K562 (cell line): ENCODE results near the gene CLSTN1. TPM values are rescaled to one million over a fixed set of nuclear protein-coding genes. Genes with fewer than 3 reads are reported as not detected.

ENCODE experiments used
- ASH1L ChIP-seq: fragments of 450-650 bp; IDR thresholded peaks from 2 replicates; pipeline ENCODE4 v1.6.1; 2018; ENCODE audit warnings: borderline replicate concordance, mild to moderate bottlenecking, low read depth; ENCODE audit not compliant: partially characterized antibody
- CEBPG ChIP-seq, 3 experiments: fragments of 200-800 bp in 1 of 3; sonication (Bioruptor generic) in 1 of 3; sonication (generic) in 1 of 3; formaldehyde crosslinking in 1 of 3; IDR thresholded peaks in 2 of 3; conservative IDR thresholded peaks in 1 of 3; 2 replicates each; pipeline versions ENCODE4 v1.6.1 to v1.8.0; 2016 to 2022; ENCODE audit warnings: missing compliant biosample characterization in 2 of 3, missing genetic modification characterization in 2 of 3, mild to moderate bottlenecking in 1 of 3, missing genetic modification reagents in 1 of 3
- CHCHD3 ChIP-seq: fragments of 250-450 bp; sonication (Bioruptor Pico); IDR thresholded peaks from 2 replicates; pipeline ENCODE4 v2.1.2; 2022; ENCODE audit warnings: mild to moderate bottlenecking
- ELF1 ChIP-seq: fragments of 200-800 bp; sonication (Bioruptor generic); IDR thresholded peaks from 2 replicates; pipeline ENCODE4 v1.6.1; 2016; ENCODE audit warnings: missing genetic modification characterization, missing compliant biosample characterization
- ELF2 ChIP-seq: fragments of 250-450 bp; sonication (Bioruptor Pico); IDR thresholded peaks from 2 replicates; pipeline ENCODE4 v1.5.0; 2021; ENCODE audit warnings: mild to moderate bottlenecking
- IFI16 ChIP-seq: fragments of 250-450 bp; sonication (Bioruptor Pico); IDR thresholded peaks from 2 replicates; pipeline ENCODE4 v2.1.2; 2022; ENCODE audit warnings: mild to moderate bottlenecking, inconsistent platforms
- IRF2 ChIP-seq: sonication (generic); formaldehyde crosslinking; IDR thresholded peaks from 2 replicates; pipeline ENCODE4 v1.8.1; 2022; ENCODE audit warnings: mild to moderate bottlenecking, missing genetic modification reagents
- NFIC ChIP-seq: fragments of 450-650 bp; IDR thresholded peaks from 2 replicates; pipeline ENCODE4 v1.6.1; 2017; ENCODE audit warnings: mild to moderate bottlenecking, inconsistent platforms
- PATZ1 ChIP-seq: fragments of 250-450 bp; sonication (Bioruptor Pico); IDR thresholded peaks from 2 replicates; pipeline ENCODE4 v1.5.0; 2020; ENCODE audit warnings: mild to moderate bottlenecking, borderline replicate concordance
- PCBP1 ChIP-seq: fragments of 200-400 bp; formaldehyde crosslinking; IDR thresholded peaks from 2 replicates; pipeline ENCODE4 v1.6.1; 2018; ENCODE audit warnings: mild to moderate bottlenecking, low read depth, low read length; ENCODE audit not compliant: poor library complexity, severe bottlenecking
- PCBP2 ChIP-seq: fragments of 200-400 bp; formaldehyde crosslinking; IDR thresholded peaks from 2 replicates; pipeline ENCODE4 v1.6.1; 2018; ENCODE audit warnings: low read length, low read depth, mild to moderate bottlenecking, moderate library complexity; ENCODE audit not compliant: poor library complexity, severe bottlenecking
- PHF21A ChIP-seq: fragments of 450-650 bp; IDR thresholded peaks from 2 replicates; pipeline ENCODE4 v1.6.1; 2017; ENCODE audit warnings: low read depth, borderline replicate concordance
- RB1 ChIP-seq: fragments of 450-650 bp; IDR thresholded peaks from 2 replicates; pipeline ENCODE4 v1.6.1; 2017; ENCODE audit warnings: low read depth, mild to moderate bottlenecking
- RBBP5 ChIP-seq: fragments of 200-600 bp; sonication (generic); IDR thresholded peaks from 2 replicates; pipeline ENCODE4 v1.6.1; 2012; ENCODE audit warnings: borderline replicate concordance, mild to moderate bottlenecking, low read length, control low read depth, inconsistent platforms; ENCODE audit not compliant: insufficient read depth, poor library complexity, severe bottlenecking
- RBM14 ChIP-seq: fragments of 200-400 bp; formaldehyde crosslinking; IDR thresholded peaks from 2 replicates; pipeline ENCODE4 v1.6.1; 2018; ENCODE audit warnings: low read depth, mild to moderate bottlenecking, low read length, moderate library complexity, borderline replicate concordance; ENCODE audit not compliant: insufficient read depth
- SIN3B ChIP-seq: fragments of 450-650 bp; IDR thresholded peaks from 2 replicates; pipeline ENCODE4 v1.6.1; 2017; ENCODE audit warnings: low read depth, mild to moderate bottlenecking, moderate library complexity
- SREBF1 ChIP-seq: fragments of 150-350 bp; IDR thresholded peaks from 2 replicates; pipeline ENCODE4 v1.6.1; 2014; ENCODE audit warnings: antibody characterized with exemption, low read depth, low read length, borderline replicate concordance
- ZBTB5 ChIP-seq: fragments of 450-650 bp; IDR thresholded peaks from 2 replicates; pipeline ENCODE4 v1.6.1; 2017; ENCODE audit warnings: antibody characterized with exemption
- ZNF431 ChIP-seq: sonication (generic); formaldehyde crosslinking; IDR thresholded peaks from 2 replicates; pipeline ENCODE4 v1.8.0; 2022; ENCODE audit warnings: mild to moderate bottlenecking, missing genetic modification reagents
- ZNF512 ChIP-seq: IDR thresholded peaks from 2 replicates; pipeline ENCODE4 v1.6.1; 2016; ENCODE audit warnings: missing genetic modification characterization, missing compliant biosample characterization
- ZNF76 ChIP-seq: fragments of 250-450 bp; sonication (Bioruptor Pico); IDR thresholded peaks from 2 replicates; pipeline ENCODE4 v1.4.0; 2020; ENCODE audit warnings: mild to moderate bottlenecking, moderate library complexity, borderline replicate concordance
- ZNF77 ChIP-seq: fragments of 250-450 bp; sonication (Bioruptor Pico); IDR thresholded peaks from 2 replicates; pipeline ENCODE4 v1.5.0; 2020
- polyA plus RNA-seq, 8 experiments: library from polyadenylated mRNA; depleted of rRNA in 4 of 8; stranded (reverse) in 5 of 8; unstranded in 3 of 8; fragments of >200 nt; fragmentation: Nextera tagmentation in 2 of 8; fragmentation: Illumina TruSeq in 1 of 8; extraction: Ambion mirVana in 2 of 8; extraction: Trizol in 1 of 8; gene quantifications; 2 replicates each; pipeline versions ENCODE4 v1.2.1 to v1.2.3, GENCODE V29; 2011 to 2014; ENCODE audit warnings: inconsistent platforms in 1 of 8, missing spikeins in 1 of 8
- total RNA-seq, 7 experiments: library from RNA; depleted of rRNA in 6 of 7; stranded (reverse); fragments of >200 nt in 6 of 7; fragmentation: Illumina TruSeq in 2 of 7; extraction: Trizol in 2 of 7; gene quantifications; 2 replicates each; pipeline versions ENCODE4 v1.2.1 to v1.2.3, GENCODE V29; 2011 to 2021; ENCODE audit warnings: low replicate concordance in 1 of 7

CLSTN1 gene
- total and polyA plus RNA-seq, 9 of the 15 experiments (the other 6 are each of a cell fraction or from before 2014, with no cell fraction given), result 1.1 to 32.5 (median 13.3) TPM

DNA sequence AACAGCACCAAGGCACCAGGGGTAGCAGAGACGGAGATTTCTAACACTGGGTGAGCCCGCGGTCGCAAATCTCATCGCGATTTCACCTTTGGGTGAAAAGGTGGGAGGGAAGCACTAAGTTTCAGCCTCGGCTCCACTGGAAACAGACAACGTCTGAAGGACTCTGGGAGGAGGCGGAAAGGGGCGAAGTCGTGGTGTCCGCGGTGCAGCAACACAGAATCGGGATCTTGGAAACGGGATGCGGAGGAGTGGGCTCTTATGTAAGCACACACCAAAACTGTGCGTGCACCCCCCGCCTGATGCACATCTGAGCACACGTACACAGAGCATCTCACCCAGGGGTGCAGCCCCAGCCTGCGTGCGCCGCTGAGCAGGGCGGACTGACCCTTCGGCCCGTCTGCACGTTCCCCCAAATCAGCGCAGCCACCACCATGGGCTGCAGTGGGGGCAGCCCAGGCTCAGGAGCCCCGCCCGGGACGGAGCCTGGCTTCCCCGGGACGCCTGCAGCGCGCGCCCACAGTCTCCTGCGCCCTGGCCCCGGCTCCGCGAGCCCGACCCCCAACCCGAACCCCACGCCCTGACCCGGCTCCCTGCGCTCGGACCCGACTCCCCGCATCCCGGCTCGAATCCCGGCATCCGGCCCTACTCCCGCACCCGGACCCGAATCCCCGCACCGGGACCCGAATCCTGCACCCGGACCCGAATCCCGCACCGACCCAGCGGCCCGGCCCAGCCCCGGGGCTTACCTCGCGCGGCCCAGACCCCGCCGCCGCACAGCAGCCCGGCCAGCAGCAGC lies 670 bp downstream of the CLSTN1 start (continued):
- TF ChIP-seq PATZ1 (CRISPR knock-in tag) (no peak), ELF2 (no peak), RBM14 (0 out of 2 replicates have a peak, but pooled peaks have one; percentile 65), ZBTB5 (peak; percentile 68), NFIC (no peak), PCBP2 (no peak), ZNF77 (CRISPR knock-in tag) (no peak), SIN3B (no peak), RB1 (no peak), IFI16 (no peak), SREBF1 (no peak), ELF1 (tag) (no peak), CEBPG (CRISPR knock-in tag; IDR thresholded peaks at IDR 0.05) (no peak), CEBPG (tag; conservative IDR thresholded peaks at IDR 0.05 in 1 of 2, IDR thresholded peaks at IDR 0.05 in 1 of 2) (no peak), ASH1L (no peak), ZNF76 (CRISPR knock-in tag) (0 out of 2 replicates have a peak, but pooled peaks have one; percentile 48), ZNF431 (no peak), RBBP5 (peak; percentile 55), PHF21A (0 out of 2 replicates have a peak, but pooled peaks have one; percentile 19), CHCHD3 (CRISPR knock-in tag) (no peak), ZNF512 (tag) (no peak), PCBP1 (peak; percentile 50), IRF2 (CRISPR knock-in tag) (no peak)
